ENCODE measurements around the gene SMOC1. TPM values are rescaled to one million over a fixed set of nuclear protein-coding genes. Genes with fewer than 3 reads are reported as not detected.

SMOC1 gene
- total RNA-seq, 1 donor from 2014 or later: 0.22 TPM

GRCh38 chr14:70057519-70058136 is 178.4 kb downstream of the SMOC1 start:
- intact Hi-C loops (cut with DNase I): no loop called here
- no peak for DNase-seq (ENCODE audit: low spot score)

- DNase-seq (ENCODE audit: low spot score): no peak
- intact Hi-C loops (cut with DNase I): no loop called here
Measured at GRCh38 chr14:70059545-70059944, 180.3 kb downstream of the SMOC1 start.

GRCh38 chr14:70061108-70061507 is 181.9 kb downstream of the SMOC1 start:
- intact Hi-C loops (cut with DNase I): no loop called here
- DNase-seq (ENCODE audit: low spot score): no peak

GRCh38 chr14:70064136-70064865 is 185.1 kb downstream of the SMOC1 start:
- intact Hi-C loops (cut with DNase I): no loop called here
- no peak for DNase-seq (ENCODE audit: low spot score)

- DNase-seq (ENCODE audit: low spot score): no peak
- intact Hi-C loops (cut with DNase I): no loop called here
Measured at GRCh38 chr14:70067810-70068209, 188.6 kb downstream of the SMOC1 start.

GRCh38 chr14:70069186-70069585 is 190.0 kb downstream of the SMOC1 start:
- intact Hi-C loops (cut with DNase I): no loop called here
- DNase-seq (ENCODE audit: low spot score): no peak

- DNase-seq (ENCODE audit: low spot score): no peak
- intact Hi-C loops (cut with DNase I): no loop called here
Measured at GRCh38 chr14:70073924-70074566, 194.8 kb downstream of the SMOC1 start.

- intact Hi-C loops (cut with DNase I): no loop called here
- no peak for DNase-seq (ENCODE audit: low spot score)
Measured at GRCh38 chr14:70077005-70077404, 197.8 kb downstream of the SMOC1 start.

GRCh38 chr14:70077720-70078119 is 198.5 kb downstream of the SMOC1 start:
- no peak for DNase-seq (ENCODE audit: low spot score)
- intact Hi-C loops (cut with DNase I): no loop called here

- intact Hi-C loops (cut with DNase I): no loop called here
- no peak for DNase-seq (ENCODE audit: low spot score)
Measured at GRCh38 chr14:70078329-70078728, 199.1 kb downstream of the SMOC1 start.

- no peak for DNase-seq (ENCODE audit: low spot score)
- intact Hi-C loops (cut with DNase I): no loop called here
Measured at GRCh38 chr14:70080076-70080475, 200.9 kb downstream of the SMOC1 start.

Other genes starting within 250 kb of the SMOC1 start
- gene SRSF5, start 112.3 kb upstream of the SMOC1 start, total RNA-seq: 206 TPM
- not detected for gene SLC10A1, start 82.2 kb upstream of the SMOC1 start, total RNA-seq

All from cardiac septum (tissue), 1 donor.